Nephron (organoid): ENCODE data around the gene RFPL2.

ENCODE experiments used
- H3K27ac Mint-ChIP-seq, 3 experiments: 2 replicates each; pipeline ENCODE4 v1.8.0; 2020; ENCODE audit warnings: mixed read lengths in 3 of 3, mild to moderate bottlenecking in 2 of 3, moderate library complexity in 1 of 3
- H3K27me3 Mint-ChIP-seq: 2 replicates; pipeline ENCODE4 v1.8.0; 2021; ENCODE audit warnings: low read depth, mild to moderate bottlenecking, moderate library complexity, mixed read lengths
- H3K36me3 Mint-ChIP-seq: 2 replicates; pipeline ENCODE4 v1.8.0; 2020; ENCODE audit warnings: low read depth, mixed read lengths
- H3K4me1 Mint-ChIP-seq: 2 replicates; pipeline ENCODE4 v1.8.0; 2020; ENCODE audit warnings: mixed read lengths
- H3K4me3 Mint-ChIP-seq, 3 experiments: 2 replicates each; pipeline ENCODE4 v1.8.0; 2020; ENCODE audit warnings: mild to moderate bottlenecking in 3 of 3, mixed read lengths in 3 of 3, moderate library complexity in 2 of 3
- H3K9me3 Mint-ChIP-seq: 2 replicates; pipeline ENCODE4 v1.8.0; 2020; ENCODE audit warnings: mixed read lengths
- CTCF ChIP-seq, 3 experiments: fragments of 200-600 bp; sonication (generic); IDR thresholded peaks; one replicate each; pipeline ENCODE4 v1.5.0; 2021; ENCODE audit warnings: antibody characterized with exemption in 3 of 3; ENCODE audit not compliant: unreplicated experiment in 3 of 3

Gene RFPL2

GRCh38 chr22:32181043-32181442 is 23.8 kb downstream of the RFPL2 start:
- no peak overlapping the region for H3K4me3 Mint-ChIP-seq
- H3K9me3 Mint-ChIP-seq, result peaks cover 4% of the 10 kb centered on the region
- peaks cover 46% of the 10 kb centered on the region for H3K27me3 Mint-ChIP-seq
- no peak overlapping the region for H3K27ac Mint-ChIP-seq
- H3K4me1 Mint-ChIP-seq, result no peaks in the 10 kb centered on the region
- no peak for TF ChIP-seq CTCF (IDR thresholded peaks at IDR 0.05; ENCODE audit: unreplicated experiment in 3 of 3)
- H3K36me3 Mint-ChIP-seq, result no peaks in the 10 kb centered on the region

- peaks cover 61% of the 10 kb centered on the region for H3K27me3 Mint-ChIP-seq
- H3K9me3 Mint-ChIP-seq, result peaks cover 4% of the 10 kb centered on the region
- H3K36me3 Mint-ChIP-seq, result no peaks in the 10 kb centered on the region
- H3K4me3 Mint-ChIP-seq, result no peak overlapping the region
- H3K27ac Mint-ChIP-seq, result no peak overlapping the region
- no peaks in the 10 kb centered on the region for H3K4me1 Mint-ChIP-seq
- TF ChIP-seq CTCF (IDR thresholded peaks at IDR 0.05; ENCODE audit: unreplicated experiment in 3 of 3), result no peak
Measured at GRCh38 chr22:32177221-32177765, 27.6 kb downstream of the RFPL2 start.

GRCh38 chr22:32175683-32176644 is 28.9 kb downstream of the RFPL2 start:
- Mint-ChIP-seq H3K9me3 (peaks cover 4% of the 10 kb centered on the region), H3K4me3 (no peak overlapping the region), H3K36me3 (no peaks in the 10 kb centered on the region), H3K4me1 (no peaks in the 10 kb centered on the region), H3K27ac (no peak overlapping the region), H3K27me3 (peaks cover 66% of the 10 kb centered on the region)
- TF ChIP-seq CTCF (IDR thresholded peaks at IDR 0.05; ENCODE audit: unreplicated experiment in 3 of 3), result no peak

GRCh38 chr22:32175115-32175514 is 29.8 kb downstream of the RFPL2 start:
- TF ChIP-seq CTCF (IDR thresholded peaks at IDR 0.05; ENCODE audit: unreplicated experiment in 3 of 3), result no peak
- Mint-ChIP-seq H3K9me3 (peaks cover 4% of the 10 kb centered on the region), H3K27me3 (peaks cover 72% of the 10 kb centered on the region), H3K27ac (no peak overlapping the region), H3K4me3 (no peak overlapping the region), H3K36me3 (no peaks in the 10 kb centered on the region), H3K4me1 (no peaks in the 10 kb centered on the region)

- H3K27ac Mint-ChIP-seq, result no peak overlapping the region
- H3K4me3 Mint-ChIP-seq, result no peak overlapping the region
- no peak for TF ChIP-seq CTCF (IDR thresholded peaks at IDR 0.05; ENCODE audit: unreplicated experiment in 3 of 3)
- no peaks in the 10 kb centered on the region for H3K36me3 Mint-ChIP-seq
- H3K27me3 Mint-ChIP-seq, result peaks cover 14% of the 10 kb centered on the region
- H3K9me3 Mint-ChIP-seq, result no peaks in the 10 kb centered on the region
- H3K4me1 Mint-ChIP-seq, result no peaks in the 10 kb centered on the region
Measured at GRCh38 chr22:32165681-32166080, 39.2 kb downstream of the RFPL2 start.
